Kidney epithelial cell (primary cell): Measurements from ENCODE around the gene FTO. TPM values are rescaled to one million over a fixed set of nuclear protein-coding genes. Genes with fewer than 3 reads are reported as not detected.

Experiments used
- DNase-seq: peaks from one replicate; pipeline ENCODE4 v3.0.0-alpha.2; 2010; ENCODE audit warnings: low read depth
- H3K27me3 ChIP-seq: 2 replicates; pipeline ENCODE4 v1.6.0; 2011; ENCODE audit warnings: low read length; ENCODE audit not compliant: control insufficient read depth, insufficient read depth
- H3K36me3 ChIP-seq: 2 replicates; pipeline ENCODE4 v1.5.1; 2011; ENCODE audit warnings: low read length; ENCODE audit not compliant: control insufficient read depth, insufficient read depth
- H3K4me3 ChIP-seq: 2 replicates; pipeline ENCODE4 v1.5.1; 2011; ENCODE audit warnings: low read depth, mild to moderate bottlenecking, control low read depth, low read length
- CTCF ChIP-seq: IDR thresholded peaks from 2 replicates; pipeline ENCODE4 v1.5.1; 2011; ENCODE audit warnings: mild to moderate bottlenecking, moderate library complexity, low read length, control low read depth, inconsistent platforms; ENCODE audit not compliant: insufficient read depth, poor library complexity, severe bottlenecking
- total RNA-seq: library from RNA; depleted of rRNA; stranded (reverse); fragments of >200 nt; gene quantifications from 2 replicates; pipeline ENCODE4 v1.2.3, GENCODE V29; 2015

The FTO gene
- total RNA-seq, 1 donor from 2014 or later = 66.9 TPM

GRCh38 chr16:53789137-53789536 is 85.2 kb downstream of the FTO start:
- Histone ChIP-seq H3K36me3 (no peaks in the 10 kb centered on the region), H3K27me3 (no peaks in the 10 kb centered on the region), H3K4me3 (no peak overlapping the region)
- TF ChIP-seq CTCF = no peak
- peak; percentile 72 for DNase-seq

GRCh38 chr16:53792161-53792951 is 88.4 kb downstream of the FTO start:
- DNase-seq = no peak
- no peaks in the 10 kb centered on the region for H3K27me3 ChIP-seq
- TF ChIP-seq CTCF = no peak
- no peak overlapping the region for H3K4me3 ChIP-seq
- no peaks in the 10 kb centered on the region for H3K36me3 ChIP-seq

GRCh38 chr16:53803451-53803850 is 99.5 kb downstream of the FTO start:
- DNase-seq = no peak

GRCh38 chr16:53803998-53804397 is 100.0 kb downstream of the FTO start:
- no peak for TF ChIP-seq CTCF
- Histone ChIP-seq H3K4me3 (no peak overlapping the region), H3K27me3 (no peaks in the 10 kb centered on the region), H3K36me3 (no peaks in the 10 kb centered on the region)
- no peak for DNase-seq

More at GRCh38 chr16:53803451-53803850, 99.5 kb downstream of the FTO start:
- H3K4me3 ChIP-seq = no peak overlapping the region
- H3K27me3 ChIP-seq = no peaks in the 10 kb centered on the region
- no peak for TF ChIP-seq CTCF
- H3K36me3 ChIP-seq = no peaks in the 10 kb centered on the region

- no peaks in the 10 kb centered on the region for H3K27me3 ChIP-seq
- no peaks in the 10 kb centered on the region for H3K36me3 ChIP-seq
- no peak for TF ChIP-seq CTCF
- no peak for DNase-seq
- H3K4me3 ChIP-seq = no peak overlapping the region
Measured at GRCh38 chr16:53804467-53804866, 100.5 kb downstream of the FTO start.

- H3K36me3 ChIP-seq = no peaks in the 10 kb centered on the region
- H3K4me3 ChIP-seq = no peak overlapping the region
- no peaks in the 10 kb centered on the region for H3K27me3 ChIP-seq
- TF ChIP-seq CTCF = no peak
- no peak for DNase-seq
Measured at GRCh38 chr16:53805113-53805512, 101.2 kb downstream of the FTO start.
